ENCODE measurements around the gene ACHE. TPM values are rescaled to one million over a fixed set of nuclear protein-coding genes. Genes with fewer than 3 reads are reported as not detected.
A peak's percentile ranks its signal among the peaks of the same experiment; 100 is the strongest.

The ACHE gene
- total RNA-seq, 1 donor from 2014 or later, result 9.8 TPM

- no peak for DNase-seq
Observed at GRCh38 chr7:100884736-100885439, 10.8 kb downstream of the ACHE start.

- no peak for DNase-seq
Observed at GRCh38 chr7:100882785-100883526, 12.7 kb downstream of the ACHE start.

GRCh38 chr7:100882201-100882600 is 13.5 kb downstream of the ACHE start:
- no peak for DNase-seq

- DNase-seq, result no peak
Observed at GRCh38 chr7:100881136-100881535, 14.6 kb downstream of the ACHE start.

- no peak for DNase-seq
Observed at GRCh38 chr7:100880645-100881044, 15.0 kb downstream of the ACHE start.

GRCh38 chr7:100879685-100880261 is 15.9 kb downstream of the ACHE start:
- DNase-seq, result no peak

- no peak for DNase-seq
Observed at GRCh38 chr7:100878685-100879084, 17.0 kb downstream of the ACHE start.

GRCh38 chr7:100878013-100878412 is 17.7 kb downstream of the ACHE start:
- no peak for DNase-seq

- no peak for DNase-seq
Observed at GRCh38 chr7:100875356-100875751, 20.3 kb downstream of the ACHE start.

- DNase-seq, result peak; percentile 99
Observed at GRCh38 chr7:100874577-100875355, 20.9 kb downstream of the ACHE start, which contains the start of gene SRRT. Gene SRRT, plus strand, starts transcription at chr7:100875103. Its CDS starts 488 bp downstream, at chr7:100875591.

GRCh38 chr7:100874300-100874576 is 21.4 kb downstream of the ACHE start:
- no peak for DNase-seq

- DNase-seq, result no peak
Observed at GRCh38 chr7:100873599-100874299, 21.9 kb downstream of the ACHE start.

- no peak for DNase-seq
Observed at GRCh38 chr7:100867776-100868485, 27.8 kb downstream of the ACHE start.

- DNase-seq, result peak; percentile 93
Observed at GRCh38 chr7:100867040-100867775, 28.5 kb downstream of the ACHE start, which contains the start of gene TRIP6. Gene TRIP6, plus strand, starts transcription at chr7:100867387. Its CDS starts 111 bp downstream, at chr7:100867498.

- DNase-seq, result no peak
Observed at GRCh38 chr7:100866729-100867039, 29.0 kb downstream of the ACHE start.

- DNase-seq, result no peak
Observed at GRCh38 chr7:100865938-100866728, 29.6 kb downstream of the ACHE start.

GRCh38 chr7:100865372-100865911 is 30.2 kb downstream of the ACHE start:
- DNase-seq, result no peak

- no peak for DNase-seq
Observed at GRCh38 chr7:100864263-100864845, 31.3 kb downstream of the ACHE start.

- DNase-seq, result no peak
Observed at GRCh38 chr7:100863406-100863950, 32.2 kb downstream of the ACHE start.
